Activated CD4-positive, alpha-beta T cell treated with anti-CD3 and anti-CD28 coated beads for 48 hours (primary cell): ENCODE measurements around the gene PHLPP2.
A peak's percentile ranks its signal among the peaks of the same experiment; 100 is the strongest.
"Not testable (repeated sequence)": the region's sequence is repeated elsewhere in the genome, so short reads cannot be mapped to it uniquely, and the experiment has no call there.

ENCODE experiments used
- DNase-seq: peaks from one replicate; pipeline ENCODE4 v3.0.0-alpha.2; 2020

The PHLPP2 gene

GRCh38 chr16:71618429-71618828 lies 106.1 kb downstream of the PHLPP2 start:
- no peak for DNase-seq

GRCh38 chr16:71614956-71615355 lies 109.5 kb downstream of the PHLPP2 start:
- DNase-seq: not testable (repeated sequence)

GRCh38 chr16:71610936-71611871 lies 113.3 kb downstream of the PHLPP2 start:
- peak; percentile 90 for DNase-seq

- DNase-seq: no peak
Observed at GRCh38 chr16:71610447-71610846, 114.1 kb downstream of the PHLPP2 start.

DNA sequence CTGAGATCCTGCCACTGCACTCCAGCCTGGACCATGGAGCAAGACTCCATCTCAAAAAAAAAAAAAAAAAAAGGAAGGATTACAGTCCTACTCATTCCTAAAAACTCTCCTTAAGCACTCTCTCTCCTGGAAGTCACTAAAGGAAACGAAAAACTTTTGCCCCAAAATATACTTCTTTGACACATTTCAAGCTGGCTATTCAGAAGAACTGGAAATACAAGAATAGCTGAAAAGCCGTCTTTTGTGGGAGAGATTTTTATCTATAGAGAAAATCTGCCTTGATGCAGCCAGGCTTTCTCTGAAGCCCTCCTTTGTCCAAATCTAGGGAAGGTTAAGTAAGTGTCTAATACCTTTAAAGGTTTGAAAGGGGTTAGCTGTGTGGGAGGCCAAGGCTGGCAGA lies 115.4 kb downstream of the PHLPP2 start:
- no peak for DNase-seq

- DNase-seq: no peak
Observed at GRCh38 chr16:71600822-71601221, 123.7 kb downstream of the PHLPP2 start.

DNA sequence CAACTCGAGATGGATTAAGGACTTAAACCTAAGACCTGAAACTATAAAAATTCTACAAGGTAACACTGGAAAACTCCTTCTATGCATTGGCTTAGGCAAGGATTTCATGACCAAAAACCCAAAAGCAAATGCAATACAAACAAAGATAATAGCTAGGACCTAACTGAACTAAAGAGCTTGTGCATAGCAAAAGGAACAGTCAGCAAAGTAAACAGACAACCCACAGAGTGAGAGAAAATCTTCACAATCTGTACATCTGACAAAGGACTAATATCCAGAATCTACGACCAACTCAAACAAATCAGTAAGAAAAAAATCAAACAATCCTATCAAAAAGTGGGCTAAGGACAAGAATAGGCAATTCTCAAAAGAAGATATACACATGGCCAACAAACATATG lies 126.1 kb downstream of the PHLPP2 start:
- DNase-seq: not testable (repeated sequence)

- not testable (repeated sequence) for DNase-seq
Observed at GRCh38 chr16:71595340-71595826, 129.1 kb downstream of the PHLPP2 start.
